ENCODE results near the gene FAF2.

FAF2 gene

GRCh38 chr5:176450077-176450476 lies 1.9 kb downstream of the FAF2 start:
- no peak for DNase-seq (ENCODE audit: low read depth in 1 of 2, low spot score in 1 of 2)
- Histone ChIP-seq H3K4me3 (replicated peaks; ENCODE audit: insufficient read depth, low read length) (no peak overlapping the region), H3K27ac (replicated peaks) (no peak overlapping the region), H3K27me3 (ENCODE audit: insufficient read depth, poor library complexity, severe bottlenecking) (no peaks in the 10 kb centered on the region)
- no peak for TF ChIP-seq SPI1 (IDR thresholded peaks at IDR 0.05; ENCODE audit: borderline replicate concordance, low read depth)
- TF ChIP-seq POLR2AphosphoS5 (IDR thresholded peaks at IDR 0.05; ENCODE audit: low read depth): no peak
- TF ChIP-seq REST (IDR thresholded peaks at IDR 0.05; ENCODE audit: insufficient replicate concordance, low read depth): no peak
- TF ChIP-seq GABPA (IDR thresholded peaks at IDR 0.05; ENCODE audit: low read depth): no peak
- TF ChIP-seq CTCF (IDR thresholded peaks at IDR 0.05; ENCODE audit: insufficient read depth, low read length): no peak

GRCh38 chr5:176454724-176455394 lies 6.7 kb downstream of the FAF2 start:
- DNase-seq (ENCODE audit: low read depth in 1 of 2, low spot score in 1 of 2): no peak
- TF ChIP-seq GABPA (IDR thresholded peaks at IDR 0.05; ENCODE audit: low read depth) (no peak), SPI1 (IDR thresholded peaks at IDR 0.05; ENCODE audit: borderline replicate concordance, low read depth) (no peak), REST (IDR thresholded peaks at IDR 0.05; ENCODE audit: insufficient replicate concordance, low read depth) (no peak)
- Histone ChIP-seq H3K4me3 (replicated peaks; ENCODE audit: insufficient read depth, low read length) (no peak overlapping the region), H3K27me3 (ENCODE audit: insufficient read depth, poor library complexity, severe bottlenecking) (no peaks in the 10 kb centered on the region), H3K27ac (replicated peaks) (no peak overlapping the region)

- TF ChIP-seq SPI1 (IDR thresholded peaks at IDR 0.05; ENCODE audit: borderline replicate concordance, low read depth) (no peak), REST (IDR thresholded peaks at IDR 0.05; ENCODE audit: insufficient replicate concordance, low read depth) (no peak), GABPA (IDR thresholded peaks at IDR 0.05; ENCODE audit: low read depth) (no peak), CTCF (IDR thresholded peaks at IDR 0.05; ENCODE audit: insufficient read depth, low read length) (no peak), POLR2AphosphoS5 (IDR thresholded peaks at IDR 0.05; ENCODE audit: low read depth) (no peak)
- Histone ChIP-seq H3K27me3 (ENCODE audit: insufficient read depth, poor library complexity, severe bottlenecking) (no peaks in the 10 kb centered on the region), H3K4me3 (replicated peaks; ENCODE audit: insufficient read depth, low read length) (no peak overlapping the region), H3K27ac (replicated peaks) (no peak overlapping the region)
- no peak for DNase-seq (ENCODE audit: low read depth in 1 of 2, low spot score in 1 of 2)
Observed at GRCh38 chr5:176458904-176459561, 10.8 kb downstream of the FAF2 start.

Data from HL-60 (cell line).